ENCODE results near the gene TTLL8.

Gene TTLL8

DNA sequence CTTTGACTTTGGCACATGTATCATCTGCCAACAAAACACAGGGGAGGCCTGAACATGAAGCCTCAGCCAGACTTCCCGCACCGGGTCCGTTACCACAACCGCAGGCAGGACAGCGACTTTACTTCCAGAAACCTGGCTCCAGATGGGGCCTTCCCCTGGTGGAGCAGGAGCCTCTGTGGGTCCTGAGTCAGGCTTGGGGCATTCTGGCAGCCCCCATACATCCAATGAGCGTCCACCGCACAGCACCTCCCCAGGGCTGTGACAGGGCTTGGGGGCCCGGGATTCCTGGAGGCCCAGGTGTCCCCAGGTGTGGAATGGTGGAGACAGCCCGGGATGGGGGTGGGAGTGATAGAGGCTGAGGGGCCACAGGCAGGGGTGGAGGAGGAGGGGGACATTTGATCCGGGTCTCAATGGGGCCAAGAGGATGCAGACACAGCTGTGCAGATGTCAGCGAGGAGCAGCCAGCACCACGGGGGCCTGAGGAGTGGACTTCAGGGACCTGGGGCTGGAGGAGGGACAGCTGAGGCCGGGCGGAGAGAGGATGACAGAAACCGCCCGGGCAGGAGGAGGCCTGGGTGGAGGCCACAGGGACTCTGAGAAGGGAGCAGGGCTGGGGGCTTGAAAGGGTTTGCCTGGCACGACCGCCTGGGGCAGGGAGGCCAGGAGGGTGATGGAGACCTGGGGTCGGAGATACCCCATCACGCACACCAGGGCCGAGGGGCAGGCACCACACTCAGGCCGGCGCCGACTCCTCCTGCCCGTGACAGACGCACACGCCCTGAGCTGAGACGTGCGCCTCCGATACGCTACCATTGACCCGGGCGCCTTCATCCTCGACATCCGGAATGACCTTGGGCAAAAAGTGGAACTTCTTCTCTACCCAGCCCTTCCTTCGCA is 8.6 kb downstream of the TTLL8 start:
- no peaks in the 10 kb centered on the region for H3K79me2 ChIP-seq (ENCODE audit: low read length)
- no peak overlapping the region for H3K9ac ChIP-seq (ENCODE audit: low read length)
- no peaks in the 10 kb centered on the region for H3K4me1 ChIP-seq (ENCODE audit: low read length)
- no peak for DNase-seq
- no peaks in the 10 kb centered on the region for H3K36me3 ChIP-seq (replicated peaks; ENCODE audit: insufficient read depth, low read length)
- H3K9me2 ChIP-seq (replicated peaks; ENCODE audit: insufficient read depth, low read length): no peaks in the 10 kb centered on the region
- no peak overlapping the region for H3K4me2 ChIP-seq (ENCODE audit: low read depth, low read length)
- TF ChIP-seq CTCF (IDR thresholded peaks at IDR 0.05; ENCODE audit: low read length) (no peak), EZH2phosphoT487 (IDR thresholded peaks at IDR 0.05; ENCODE audit: low read length) (no peak), EZH2 (optimal IDR thresholded peaks at IDR 0.05; ENCODE audit: low read depth, low read length) (no peak)
- H3K9me3 ChIP-seq (replicated peaks; ENCODE audit: insufficient read depth, low read length): no peaks in the 10 kb centered on the region
- peaks cover 5% of the 10 kb centered on the region; the same call in 1 of the 2 replicates for H3F3A ChIP-seq (ENCODE audit: insufficient read depth, low read length)
- H4K20me1 ChIP-seq (ENCODE audit: insufficient read depth, low read length): no peaks in the 10 kb centered on the region
- H3K4me3 ChIP-seq (ENCODE audit: low read length): no peak overlapping the region
- H2AFZ ChIP-seq (ENCODE audit: low read length): no peak overlapping the region
- peaks cover 90% of the 10 kb centered on the region for H3K27me3 ChIP-seq (replicated peaks; ENCODE audit: insufficient read depth, low read length)
- no peak overlapping the region for H3K27ac ChIP-seq (ENCODE audit: low read length)

DNA sequence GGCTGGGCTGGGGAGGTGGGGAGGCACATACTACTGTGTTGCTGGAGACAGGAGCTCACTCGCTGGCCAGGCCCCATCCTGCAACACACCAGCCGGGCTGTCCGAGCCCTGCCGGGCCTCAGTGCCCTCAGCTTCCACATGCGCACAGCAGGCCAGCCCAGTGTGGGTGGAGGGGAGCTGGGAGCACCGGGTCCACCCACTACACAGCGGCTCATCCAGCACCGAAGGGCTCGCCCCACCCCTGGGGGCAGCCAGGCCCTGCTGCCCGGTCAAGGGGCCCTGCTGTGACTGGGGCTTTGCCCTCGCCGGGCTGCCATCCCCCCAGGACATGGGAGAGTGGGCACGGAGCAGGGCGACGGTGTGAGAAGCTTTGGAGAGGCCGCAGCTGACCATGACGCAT is 9.3 kb downstream of the TTLL8 start:
- no peak overlapping the region for H2AFZ ChIP-seq (ENCODE audit: low read length)
- no peak for DNase-seq
- no peak overlapping the region for H3K9ac ChIP-seq (ENCODE audit: low read length)
- H3K79me2 ChIP-seq (ENCODE audit: low read length): no peaks in the 10 kb centered on the region
- no peak overlapping the region for H3K27ac ChIP-seq (ENCODE audit: low read length)
- no peaks in the 10 kb centered on the region for H3K9me2 ChIP-seq (replicated peaks; ENCODE audit: insufficient read depth, low read length)
- TF ChIP-seq CTCF (IDR thresholded peaks at IDR 0.05; ENCODE audit: low read length) (no peak), EZH2phosphoT487 (IDR thresholded peaks at IDR 0.05; ENCODE audit: low read length) (no peak), EZH2 (optimal IDR thresholded peaks at IDR 0.05; ENCODE audit: low read depth, low read length) (no peak)
- no peak overlapping the region for H3K4me3 ChIP-seq (ENCODE audit: low read length)
- H3F3A ChIP-seq (ENCODE audit: insufficient read depth, low read length): no peaks in the 10 kb centered on the region
- peaks cover 97% of the 10 kb centered on the region for H3K27me3 ChIP-seq (replicated peaks; ENCODE audit: insufficient read depth, low read length)
- H3K9me3 ChIP-seq (replicated peaks; ENCODE audit: insufficient read depth, low read length): no peaks in the 10 kb centered on the region
- H3K4me1 ChIP-seq (ENCODE audit: low read length): no peaks in the 10 kb centered on the region
- no peaks in the 10 kb centered on the region for H4K20me1 ChIP-seq (ENCODE audit: insufficient read depth, low read length)
- H3K4me2 ChIP-seq (ENCODE audit: low read depth, low read length): no peak overlapping the region
- H3K36me3 ChIP-seq (replicated peaks; ENCODE audit: insufficient read depth, low read length): no peaks in the 10 kb centered on the region

- no peak for DNase-seq
- Histone ChIP-seq H3K9me3 (replicated peaks; ENCODE audit: insufficient read depth, low read length) (no peaks in the 10 kb centered on the region), H3K27ac (ENCODE audit: low read length) (no peak overlapping the region), H3K9ac (ENCODE audit: low read length) (no peak overlapping the region), H3K4me2 (ENCODE audit: low read depth, low read length) (no peak overlapping the region), H3K4me1 (ENCODE audit: low read length) (no peaks in the 10 kb centered on the region), H3K4me3 (ENCODE audit: low read length) (no peak overlapping the region), H3F3A (ENCODE audit: insufficient read depth, low read length) (no peaks in the 10 kb centered on the region), H4K20me1 (ENCODE audit: insufficient read depth, low read length) (no peaks in the 10 kb centered on the region), H3K9me2 (replicated peaks; ENCODE audit: insufficient read depth, low read length) (no peaks in the 10 kb centered on the region), H3K79me2 (ENCODE audit: low read length) (no peaks in the 10 kb centered on the region), H2AFZ (ENCODE audit: low read length) (no peak overlapping the region), H3K27me3 (replicated peaks; ENCODE audit: insufficient read depth, low read length) (peaks cover 97% of the 10 kb centered on the region), H3K36me3 (replicated peaks; ENCODE audit: insufficient read depth, low read length) (no peaks in the 10 kb centered on the region)
- TF ChIP-seq EZH2phosphoT487 (IDR thresholded peaks at IDR 0.05; ENCODE audit: low read length) (no peak), CTCF (IDR thresholded peaks at IDR 0.05; ENCODE audit: low read length) (no peak), EZH2 (optimal IDR thresholded peaks at IDR 0.05; ENCODE audit: low read depth, low read length) (no peak)
These were observed 9.9 kb downstream of the TTLL8 start for GRCh38 chr22:50048061-50048765.
